K562 (cell line): ENCODE results near the gene NR1D1. TPM values are rescaled to one million over a fixed set of nuclear protein-coding genes. Genes with fewer than 3 reads are reported as not detected.

Experiments
- ELF1 ChIP-seq: fragments of 200-800 bp; sonication (Bioruptor generic); IDR thresholded peaks from 2 replicates; pipeline ENCODE4 v1.6.1; 2016; ENCODE audit warnings: missing genetic modification characterization, missing compliant biosample characterization
- GATAD2A ChIP-seq: fragments of 450-650 bp; IDR thresholded peaks from 2 replicates; pipeline ENCODE4 v1.6.1; 2017
- GTF2F1 ChIP-seq: IDR thresholded peaks from 2 replicates; pipeline ENCODE4 v1.6.1; 2011; ENCODE audit warnings: low read depth, low read length, improper control_type of control experiment
- HDAC3 ChIP-seq: fragments of 450-650 bp; IDR thresholded peaks from 2 replicates; pipeline ENCODE4 v1.6.1; 2018; ENCODE audit warnings: borderline replicate concordance, mild to moderate bottlenecking, moderate library complexity; ENCODE audit not compliant: partially characterized antibody
- HLTF ChIP-seq: fragments of 450-650 bp; IDR thresholded peaks from 2 replicates; pipeline ENCODE4 v1.6.1; 2016
- LARP7 ChIP-seq: fragments of 450-650 bp; IDR thresholded peaks from 2 replicates; pipeline ENCODE4 v1.6.1; 2016
- MLX ChIP-seq, 2 experiments: fragments of 450-650 bp in 1 of 2; sonication (generic) in 1 of 2; formaldehyde crosslinking; conservative IDR thresholded peaks; 2 replicates each; pipeline versions ENCODE4 v1.4.0 to v1.8.1; 2020 to 2022; ENCODE audit warnings: mild to moderate bottlenecking in 1 of 2, missing genetic modification reagents in 1 of 2
- MTA2 ChIP-seq: fragments of 450-650 bp; IDR thresholded peaks from 2 replicates; pipeline ENCODE4 v1.6.1; 2016; ENCODE audit warnings: low read depth
- NR2F6 ChIP-seq: fragments of 450-650 bp; formaldehyde crosslinking; IDR thresholded peaks from 2 replicates; pipeline ENCODE4 v1.4.0; 2020; ENCODE audit warnings: mild to moderate bottlenecking
- RCOR1 ChIP-seq, 2 experiments: IDR thresholded peaks; 2 replicates each; pipeline ENCODE4 v1.6.1; 2012; ENCODE audit warnings: low read depth in 2 of 2, low read length in 2 of 2, borderline replicate concordance in 1 of 2, improper control_type of control experiment in 1 of 2
- SIN3B ChIP-seq: fragments of 450-650 bp; IDR thresholded peaks from 2 replicates; pipeline ENCODE4 v1.6.1; 2017; ENCODE audit warnings: low read depth, mild to moderate bottlenecking, moderate library complexity
- SMARCC2 ChIP-seq: fragments of 450-650 bp; IDR thresholded peaks from 2 replicates; pipeline ENCODE4 v1.6.1; 2017; ENCODE audit warnings: antibody characterized with exemption, moderate library complexity, mild to moderate bottlenecking, low read depth
- TFAP4 ChIP-seq: sonication (generic); formaldehyde crosslinking; IDR thresholded peaks from 2 replicates; pipeline ENCODE4 v1.8.0; 2022; ENCODE audit warnings: missing genetic modification reagents, mild to moderate bottlenecking, moderate library complexity, borderline replicate concordance
- USF2 ChIP-seq: sonication (generic); formaldehyde crosslinking; IDR thresholded peaks from 2 replicates; pipeline ENCODE4 v1.5.0; 2020; ENCODE audit warnings: missing genetic modification reagents
- ZBTB11 ChIP-seq, 3 experiments: fragments of 200-800 bp in 1 of 3; fragments of 250-450 bp in 1 of 3; fragments of 450-650 bp in 1 of 3; sonication (Bioruptor Pico) in 1 of 3; sonication (Bioruptor generic) in 1 of 3; formaldehyde crosslinking in 1 of 3; IDR thresholded peaks; 2 replicates each; pipeline versions ENCODE4 v1.6.1 to v1.8.0; 2016 to 2022; ENCODE audit warnings: mild to moderate bottlenecking in 2 of 3, missing genetic modification characterization in 2 of 3, missing compliant biosample characterization in 1 of 3, moderate library complexity in 1 of 3
- ZKSCAN8 ChIP-seq: fragments of 200-800 bp; sonication (Bioruptor generic); IDR thresholded peaks from 2 replicates; pipeline ENCODE4 v1.6.1; 2016; ENCODE audit warnings: missing genetic modification characterization, missing compliant biosample characterization
- polyA plus RNA-seq, 8 experiments: library from polyadenylated mRNA; depleted of rRNA in 4 of 8; stranded (reverse) in 5 of 8; unstranded in 3 of 8; fragments of >200 nt; fragmentation: Nextera tagmentation in 2 of 8; fragmentation: Illumina TruSeq in 1 of 8; extraction: Ambion mirVana in 2 of 8; extraction: Trizol in 1 of 8; gene quantifications; 2 replicates each; pipeline versions ENCODE4 v1.2.1 to v1.2.3, GENCODE V29; 2011 to 2014; ENCODE audit warnings: inconsistent platforms in 1 of 8, missing spikeins in 1 of 8
- total RNA-seq, 7 experiments: library from RNA; depleted of rRNA in 6 of 7; stranded (reverse); fragments of >200 nt in 6 of 7; fragmentation: Illumina TruSeq in 2 of 7; extraction: Trizol in 2 of 7; gene quantifications; 2 replicates each; pipeline versions ENCODE4 v1.2.1 to v1.2.3, GENCODE V29; 2011 to 2021; ENCODE audit warnings: low replicate concordance in 1 of 7
- TF ChIP-seq, protein P1 (sequence below): fragments of 450-650 bp; IDR thresholded peaks from 2 replicates; pipeline ENCODE4 v1.6.1; 2016; ENCODE audit warnings: low read depth, mild to moderate bottlenecking, moderate library complexity
- TF ChIP-seq, protein P2 (sequence below), 2 experiments: fragments of 200-800 bp in 1 of 2; sonication (Bioruptor generic) in 1 of 2; sonication (generic) in 1 of 2; formaldehyde crosslinking in 1 of 2; IDR thresholded peaks in 1 of 2; conservative IDR thresholded peaks in 1 of 2; 2 replicates each; pipeline versions ENCODE4 v1.5.0 to v1.6.1; 2016 to 2020; ENCODE audit warnings: missing compliant biosample characterization in 1 of 2, missing genetic modification characterization in 1 of 2, missing genetic modification reagents in 1 of 2

NR1D1 gene
- total and polyA plus RNA-seq, 9 of the 15 experiments (the other 6 are each of a cell fraction or from before 2014, with no cell fraction given): 0.25 to 7.7 (median 0.65) TPM

GRCh38 chr17:40098846-40099618 is 1.4 kb downstream of the NR1D1 start (continued):
- TF ChIP-seq LARP7 (peak; percentile 81; the same call in 1 of the 2 replicates), HLTF (peak; percentile 94; the same call in 1 of the 2 replicates), NR2F6 (CRISPR knock-in tag) (no peak), ZBTB11 (CRISPR knock-in tag; IDR thresholded peaks at IDR 0.05) (peak in 1 of 3 experiments; percentile 81; a peak in 2 of 6 replicates), MLX (CRISPR knock-in tag; conservative IDR thresholded peaks at IDR 0.05) (0 out of 4 replicates have a peak, but pooled peaks of 1 of the 2 experiments have one; percentile 23), MTA2 (0 out of 2 replicates have a peak, but pooled peaks have one; percentile 22), SIN3B (no peak), TFAP4 (peak; percentile 91), RCOR1 (IDR thresholded peaks at IDR 0.05; ENCODE audit: borderline replicate concordance in 1 of 2, low read depth in 2 of 2, low read length in 2 of 2) (peak in 1 of 2 experiments; percentile 44; a peak in 1 of 4 replicates), HDAC3 (peak; percentile 76), SMARCC2 (peak; percentile 48; the same call in 1 of the 2 replicates), ZKSCAN8 (CRISPR knock-in tag) (no peak), USF2 (peak; percentile 73), GTF2F1 (no peak), ELF1 (tag) (peak; percentile 93), GATAD2A (peak; percentile 91)
- TF ChIP-seq, protein P1, sequence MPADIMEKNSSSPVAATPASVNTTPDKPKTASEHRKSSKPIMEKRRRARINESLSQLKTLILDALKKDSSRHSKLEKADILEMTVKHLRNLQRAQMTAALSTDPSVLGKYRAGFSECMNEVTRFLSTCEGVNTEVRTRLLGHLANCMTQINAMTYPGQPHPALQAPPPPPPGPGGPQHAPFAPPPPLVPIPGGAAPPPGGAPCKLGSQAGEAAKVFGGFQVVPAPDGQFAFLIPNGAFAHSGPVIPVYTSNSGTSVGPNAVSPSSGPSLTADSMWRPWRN: peak; percentile 77
- TF ChIP-seq, protein P2, sequence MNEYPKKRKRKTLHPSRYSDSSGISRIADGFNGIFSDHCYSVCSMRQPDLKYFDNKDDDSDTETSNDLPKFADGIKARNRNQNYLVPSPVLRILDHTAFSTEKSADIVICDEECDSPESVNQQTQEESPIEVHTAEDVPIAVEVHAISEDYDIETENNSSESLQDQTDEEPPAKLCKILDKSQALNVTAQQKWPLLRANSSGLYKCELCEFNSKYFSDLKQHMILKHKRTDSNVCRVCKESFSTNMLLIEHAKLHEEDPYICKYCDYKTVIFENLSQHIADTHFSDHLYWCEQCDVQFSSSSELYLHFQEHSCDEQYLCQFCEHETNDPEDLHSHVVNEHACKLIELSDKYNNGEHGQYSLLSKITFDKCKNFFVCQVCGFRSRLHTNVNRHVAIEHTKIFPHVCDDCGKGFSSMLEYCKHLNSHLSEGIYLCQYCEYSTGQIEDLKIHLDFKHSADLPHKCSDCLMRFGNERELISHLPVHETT (CRISPR knock-in tag; conservative IDR thresholded peaks at IDR 0.05 in 1 of 2, IDR thresholded peaks at IDR 0.05 in 1 of 2): peak in 1 of 2 experiments; percentile 62; a peak in 2 of 4 replicates
